NCI-H2227 (cell line): ENCODE measurements around the gene ITPR1.
A peak's percentile ranks its signal among the peaks of the same experiment; 100 is the strongest.

Experiments used
- DNase-seq: peaks from one replicate; lab custom pipeline; 2025; ENCODE audit not compliant: unreplicated experiment; lab: John Stamatoyannopoulos, UW

ITPR1 gene

GRCh38 chr3:4678320-4678719, 185.2 kb downstream of the ITPR1 start:
- no peak for DNase-seq

- DNase-seq, result no peak
Measured at GRCh38 chr3:4680227-4680691, 187.1 kb downstream of the ITPR1 start.

GRCh38 chr3:4680871-4681300, 187.7 kb downstream of the ITPR1 start:
- no peak for DNase-seq

GRCh38 chr3:4681301-4681700, 188.2 kb downstream of the ITPR1 start:
- no peak for DNase-seq

- DNase-seq, result no peak
Measured at GRCh38 chr3:4684117-4684516, 191.0 kb downstream of the ITPR1 start.

GRCh38 chr3:4684976-4685375, 191.8 kb downstream of the ITPR1 start:
- no peak for DNase-seq

- DNase-seq, result no peak
Measured at GRCh38 chr3:4685673-4686345, 192.7 kb downstream of the ITPR1 start.

GRCh38 chr3:4686619-4687018, 193.5 kb downstream of the ITPR1 start:
- no peak for DNase-seq

- DNase-seq, result peak; percentile 13
Measured at GRCh38 chr3:4687167-4687566, 194.0 kb downstream of the ITPR1 start.

GRCh38 chr3:4687596-4687995, 194.4 kb downstream of the ITPR1 start:
- DNase-seq, result no peak

- DNase-seq, result no peak
Measured at GRCh38 chr3:4688411-4688810, 195.3 kb downstream of the ITPR1 start.

- DNase-seq, result no peak
Measured at GRCh38 chr3:4689021-4689420, 195.9 kb downstream of the ITPR1 start.

- DNase-seq, result no peak
Measured at GRCh38 chr3:4690277-4690676, 197.1 kb downstream of the ITPR1 start.

- no peak for DNase-seq
Measured at GRCh38 chr3:4693620-4694019, 200.5 kb downstream of the ITPR1 start.

GRCh38 chr3:4695846-4696245, 202.7 kb downstream of the ITPR1 start:
- DNase-seq, result no peak

- no peak for DNase-seq
Measured at GRCh38 chr3:4696266-4696665, 203.1 kb downstream of the ITPR1 start.

- no peak for DNase-seq
Measured at GRCh38 chr3:4698125-4698821, 205.1 kb downstream of the ITPR1 start.

- DNase-seq, result no peak
Measured at GRCh38 chr3:4703054-4703480, 209.9 kb downstream of the ITPR1 start.

- no peak for DNase-seq
Measured at GRCh38 chr3:4704552-4704951, 211.4 kb downstream of the ITPR1 start.

- no peak for DNase-seq
Measured at GRCh38 chr3:4707324-4707723, 214.2 kb downstream of the ITPR1 start.

GRCh38 chr3:4708230-4708629, 215.1 kb downstream of the ITPR1 start:
- DNase-seq, result no peak

- no peak for DNase-seq
Measured at GRCh38 chr3:4709341-4709740, 216.2 kb downstream of the ITPR1 start.

- DNase-seq, result no peak
Measured at GRCh38 chr3:4710191-4710590, 217.0 kb downstream of the ITPR1 start.
